Neural crest cell (in vitro differentiated cells): Measurements from ENCODE around the gene IFT122. TPM values are rescaled to one million over a fixed set of nuclear protein-coding genes. Genes with fewer than 3 reads are reported as not detected.
"Not testable (repeated sequence)": the region's sequence is repeated elsewhere in the genome, so short reads cannot be mapped to it uniquely, and the experiment has no call there.

Experiments used
- DNase-seq: peaks from one replicate; pipeline ENCODE4 v3.0.0; 2021; ENCODE audit warnings: low read depth, mixed read lengths, low spot score
- H3K27ac Mint-ChIP-seq: one replicate; pipeline ENCODE4 v1.8.0; 2021; ENCODE audit warnings: mild to moderate bottlenecking, mixed read lengths; ENCODE audit not compliant: unreplicated experiment
- H3K27me3 Mint-ChIP-seq: 2 replicates; pipeline ENCODE4 v1.8.0; 2021; ENCODE audit warnings: low read depth, mild to moderate bottlenecking, mixed read lengths
- H3K36me3 Mint-ChIP-seq: 2 replicates; pipeline ENCODE4 v1.8.0; 2021; ENCODE audit warnings: low read depth, mild to moderate bottlenecking, mixed read lengths
- H3K4me1 Mint-ChIP-seq: 2 replicates; pipeline ENCODE4 v1.8.0; 2021; ENCODE audit warnings: mixed read lengths
- H3K4me3 Mint-ChIP-seq: one replicate; pipeline ENCODE4 v1.8.0; 2021; ENCODE audit warnings: mild to moderate bottlenecking, mixed read lengths
- H3K9me3 Mint-ChIP-seq: 2 replicates; pipeline ENCODE4 v1.8.0; 2021; ENCODE audit warnings: mixed read lengths
- total RNA-seq: library from RNA; stranded (reverse); gene quantifications from 2 replicates; pipeline ENCODE4 v1.2.1, GENCODE V29; 2021
- TF ChIP-seq, protein P1 (sequence below): fragments of 200-600 bp; sonication (generic); conservative IDR thresholded peaks from 2 replicates; pipeline ENCODE4 v1.5.0; 2021; ENCODE audit warnings: antibody characterized with exemption, mild to moderate bottlenecking

Gene IFT122
- total RNA-seq, 1 donor from 2014 or later, result 44.9 TPM

DNA sequence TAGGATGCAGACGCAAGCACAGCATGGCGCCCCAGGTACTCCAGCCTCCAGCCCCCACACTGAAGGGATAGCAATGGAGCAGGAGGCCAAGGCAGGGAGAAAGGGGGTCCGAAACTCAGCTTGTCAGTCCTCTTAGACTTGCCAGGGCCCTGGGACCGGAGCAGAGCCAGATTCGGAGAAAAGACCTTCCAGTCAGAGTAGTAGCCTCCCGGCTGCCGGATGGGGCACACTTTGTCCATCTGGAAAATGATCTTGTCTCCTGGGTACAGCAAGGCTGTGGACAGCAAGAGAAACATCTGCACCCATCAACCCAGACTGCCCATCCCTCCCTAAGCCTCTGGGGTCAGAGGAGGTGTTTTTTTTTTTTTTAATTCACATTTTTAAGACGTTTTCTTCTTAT, 35.9 kb upstream of the IFT122 start:
- H3K27ac Mint-ChIP-seq, result no peak overlapping the region
- no peaks in the 10 kb centered on the region for H3K27me3 Mint-ChIP-seq
- TF ChIP-seq, protein P1, sequence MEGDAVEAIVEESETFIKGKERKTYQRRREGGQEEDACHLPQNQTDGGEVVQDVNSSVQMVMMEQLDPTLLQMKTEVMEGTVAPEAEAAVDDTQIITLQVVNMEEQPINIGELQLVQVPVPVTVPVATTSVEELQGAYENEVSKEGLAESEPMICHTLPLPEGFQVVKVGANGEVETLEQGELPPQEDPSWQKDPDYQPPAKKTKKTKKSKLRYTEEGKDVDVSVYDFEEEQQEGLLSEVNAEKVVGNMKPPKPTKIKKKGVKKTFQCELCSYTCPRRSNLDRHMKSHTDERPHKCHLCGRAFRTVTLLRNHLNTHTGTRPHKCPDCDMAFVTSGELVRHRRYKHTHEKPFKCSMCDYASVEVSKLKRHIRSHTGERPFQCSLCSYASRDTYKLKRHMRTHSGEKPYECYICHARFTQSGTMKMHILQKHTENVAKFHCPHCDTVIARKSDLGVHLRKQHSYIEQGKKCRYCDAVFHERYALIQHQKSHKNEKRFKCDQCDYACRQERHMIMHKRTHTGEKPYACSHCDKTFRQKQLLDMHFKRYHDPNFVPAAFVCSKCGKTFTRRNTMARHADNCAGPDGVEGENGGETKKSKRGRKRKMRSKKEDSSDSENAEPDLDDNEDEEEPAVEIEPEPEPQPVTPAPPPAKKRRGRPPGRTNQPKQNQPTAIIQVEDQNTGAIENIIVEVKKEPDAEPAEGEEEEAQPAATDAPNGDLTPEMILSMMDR, result no peak
- H3K4me1 Mint-ChIP-seq, result peaks cover 4% of the 10 kb centered on the region
- no peaks in the 10 kb centered on the region for H3K36me3 Mint-ChIP-seq
- H3K4me3 Mint-ChIP-seq, result no peak overlapping the region
- no peaks in the 10 kb centered on the region for H3K9me3 Mint-ChIP-seq
- no peak for DNase-seq

DNA sequence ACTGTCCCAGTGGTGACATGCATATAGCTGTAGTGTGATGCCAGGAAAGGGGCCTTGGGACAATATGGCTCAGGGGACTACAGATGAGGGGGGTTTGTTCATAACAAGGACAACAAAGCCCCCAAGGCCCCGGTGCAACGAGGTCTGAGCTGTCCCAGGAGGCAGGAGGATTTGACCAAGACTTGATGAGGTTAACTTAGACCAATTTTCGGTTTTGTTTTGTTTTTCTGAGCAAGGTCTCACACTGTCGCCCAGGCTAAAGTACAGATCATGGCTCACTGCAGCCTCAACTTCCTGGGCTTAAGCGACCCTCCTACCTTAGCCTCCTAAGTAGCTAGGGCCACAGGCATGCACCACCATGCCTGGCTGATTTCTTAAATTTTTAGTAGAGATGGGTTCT, 35.4 kb upstream of the IFT122 start:
- no peak overlapping the region for H3K27ac Mint-ChIP-seq
- no peaks in the 10 kb centered on the region for H3K27me3 Mint-ChIP-seq
- H3K4me1 Mint-ChIP-seq, result peaks cover 1% of the 10 kb centered on the region
- no peak for DNase-seq
- TF ChIP-seq, protein P1, result no peak
- no peak overlapping the region for H3K4me3 Mint-ChIP-seq
- H3K36me3 Mint-ChIP-seq, result no peaks in the 10 kb centered on the region
- no peaks in the 10 kb centered on the region for H3K9me3 Mint-ChIP-seq

DNA sequence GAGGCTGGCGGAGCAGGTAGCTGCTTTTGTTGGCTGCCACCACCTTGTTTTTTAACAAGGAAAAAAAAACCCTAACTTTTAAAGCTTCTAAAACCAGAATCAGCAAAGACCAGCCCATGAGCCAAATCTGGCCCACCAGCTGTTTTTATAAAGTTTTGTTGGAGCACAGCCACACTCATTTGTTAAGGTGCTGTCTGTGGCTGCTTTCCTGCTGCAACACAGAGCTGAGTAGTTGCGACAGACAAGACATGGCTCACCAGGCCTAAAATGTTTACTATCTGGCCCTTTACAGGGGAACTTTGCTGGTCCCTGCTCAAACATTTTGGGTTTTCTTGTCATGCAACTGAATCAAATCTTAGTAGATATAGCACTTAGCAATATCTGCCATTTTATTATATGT, 30.5 kb upstream of the IFT122 start:
- no peaks in the 10 kb centered on the region for H3K27me3 Mint-ChIP-seq
- H3K27ac Mint-ChIP-seq, result no peak overlapping the region
- no peaks in the 10 kb centered on the region for H3K36me3 Mint-ChIP-seq
- no peak for DNase-seq
- no peak overlapping the region for H3K4me3 Mint-ChIP-seq
- TF ChIP-seq, protein P1, result no peak
- no peaks in the 10 kb centered on the region for H3K9me3 Mint-ChIP-seq
- H3K4me1 Mint-ChIP-seq, result peaks cover 5% of the 10 kb centered on the region

DNA sequence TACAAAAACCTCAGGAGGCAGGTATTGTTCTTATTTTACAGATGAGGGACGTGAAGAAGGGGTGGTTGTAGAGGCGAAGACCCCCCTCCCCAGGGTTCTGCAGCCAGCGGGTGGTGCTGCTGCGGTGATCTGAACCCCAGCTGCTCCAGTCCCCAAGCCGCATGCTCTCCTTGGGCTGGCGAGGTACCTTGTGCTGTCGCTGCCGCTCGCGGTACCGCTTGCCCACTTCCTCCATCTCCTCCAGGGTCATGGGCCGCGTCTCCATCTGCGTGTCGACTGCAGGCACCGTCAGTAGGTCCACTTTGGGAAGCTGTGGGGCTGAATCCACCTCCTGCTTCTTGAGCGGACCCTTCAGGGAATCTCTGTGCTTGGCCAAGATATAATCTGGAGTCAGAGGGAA, 29.1 kb upstream of the IFT122 start:
- DNase-seq, result no peak
- no peaks in the 10 kb centered on the region for H3K36me3 Mint-ChIP-seq
- TF ChIP-seq, protein P1, result no peak
- H3K9me3 Mint-ChIP-seq, result no peaks in the 10 kb centered on the region
- H3K27ac Mint-ChIP-seq, result no peak overlapping the region
- H3K4me3 Mint-ChIP-seq, result no peak overlapping the region
- peaks cover 5% of the 10 kb centered on the region for H3K4me1 Mint-ChIP-seq
- H3K27me3 Mint-ChIP-seq, result no peaks in the 10 kb centered on the region

DNA sequence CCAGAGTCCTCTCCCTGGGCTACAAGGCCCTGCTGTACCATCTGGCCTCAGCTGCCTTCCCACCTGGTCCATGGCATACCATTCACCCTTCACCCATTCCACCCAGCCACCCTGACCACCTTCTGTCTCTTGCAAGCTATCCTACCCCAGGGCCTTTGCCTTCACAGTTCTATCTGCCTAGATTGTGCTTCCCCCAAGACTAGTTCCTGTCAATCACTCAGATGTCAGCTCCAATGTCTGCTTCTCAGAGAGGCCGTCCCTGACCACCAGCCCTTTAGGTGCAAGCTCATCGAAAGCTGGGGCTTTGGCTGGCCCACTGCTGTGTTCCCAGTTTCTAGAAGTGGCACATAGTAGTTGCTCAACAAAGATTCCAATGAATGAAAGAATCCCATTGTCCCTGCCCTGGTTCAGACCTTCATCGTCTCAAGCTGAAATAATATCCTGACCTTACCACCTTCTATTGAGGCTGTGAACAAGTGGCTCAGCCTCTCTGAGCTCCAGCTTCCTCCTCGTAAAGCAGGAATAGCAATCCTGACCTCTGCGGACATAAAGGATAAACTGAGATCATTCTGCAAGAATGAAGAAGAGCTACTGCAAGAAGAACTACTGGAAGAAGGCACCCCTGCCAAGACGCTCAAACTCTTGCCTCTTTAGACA, 27.4 kb upstream of the IFT122 start:
- Mint-ChIP-seq H3K4me1 (peaks cover 6% of the 10 kb centered on the region), H3K27me3 (no peaks in the 10 kb centered on the region), H3K9me3 (no peaks in the 10 kb centered on the region), H3K36me3 (no peaks in the 10 kb centered on the region), H3K4me3 (no peak overlapping the region), H3K27ac (no peak overlapping the region)
- TF ChIP-seq, protein P1, result no peak
- no peak for DNase-seq

DNA sequence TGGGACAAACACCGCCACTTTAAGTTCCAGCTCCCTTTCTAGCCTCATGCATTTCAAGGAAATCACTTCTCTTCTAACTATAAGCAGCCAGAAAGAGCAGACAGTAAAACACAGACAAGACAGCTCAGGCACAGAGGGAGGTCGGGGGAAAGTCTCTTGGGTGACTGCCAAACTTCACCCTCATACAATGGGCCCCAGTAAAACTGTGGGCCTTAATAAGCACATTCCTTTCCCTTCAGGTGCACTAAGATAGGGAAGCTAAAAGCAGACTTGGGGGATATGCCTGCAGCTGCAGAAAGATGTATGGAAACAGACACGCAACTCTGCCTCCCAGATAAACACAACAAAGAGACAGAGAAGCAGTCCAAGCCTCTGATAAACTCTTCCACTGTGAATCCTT, 26.8 kb upstream of the IFT122 start:
- not testable (repeated sequence) for H3K27ac Mint-ChIP-seq, H3K27me3 Mint-ChIP-seq, DNase-seq, H3K4me3 Mint-ChIP-seq, H3K9me3 Mint-ChIP-seq, H3K36me3 Mint-ChIP-seq
- H3K4me1 Mint-ChIP-seq, result peaks cover 12% of the 10 kb centered on the region
